Measurements from ENCODE around the gene ICE1. TPM values are rescaled to one million over a fixed set of nuclear protein-coding genes. Genes with fewer than 3 reads are reported as not detected.
A peak's percentile ranks its signal among the peaks of the same experiment; 100 is the strongest.

ICE1 gene
- total RNA-seq, 2 experiments from 2014 or later = 29.5 to 30.8 TPM

DNA sequence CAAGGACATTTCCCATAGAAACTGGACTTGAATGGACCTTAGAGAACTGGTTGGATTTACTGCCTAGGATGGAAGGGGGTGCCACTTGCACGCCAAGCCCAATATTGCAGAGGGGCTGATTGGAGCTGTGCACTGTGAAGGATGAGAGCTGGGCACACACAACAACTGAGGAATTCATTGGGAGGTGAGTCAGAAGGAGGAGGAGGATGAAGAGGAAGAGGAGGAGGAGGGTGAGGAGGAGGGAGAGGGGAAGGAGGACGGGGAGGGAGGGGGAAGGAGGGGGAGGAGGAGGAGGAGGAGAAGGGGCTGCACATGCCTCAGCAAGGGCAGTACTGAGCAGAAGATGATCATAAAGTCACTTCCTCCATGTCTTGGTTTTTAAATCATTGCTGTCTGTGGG lies 5.7 kb upstream of the ICE1 start:
- Mint-ChIP-seq H3K9me3 (no peaks in the 10 kb centered on the region), H3K27me3 (no peaks in the 10 kb centered on the region), H3K27ac (no peak overlapping the region), H3K4me3 (no peak overlapping the region), H3K36me3 (ENCODE audit: low read depth) (no peaks in the 10 kb centered on the region), H3K4me1 (peaks cover 17% of the 10 kb centered on the region)
- DNase-seq = no peak
- ChIA-PET POLR2A (no interaction called here), CTCF (interaction anchor here (1.3 kb wide), 1 partner anchor 51 kb away, joined by 3 read pairs; no protein-coding TSS in a partner anchor)

DNA sequence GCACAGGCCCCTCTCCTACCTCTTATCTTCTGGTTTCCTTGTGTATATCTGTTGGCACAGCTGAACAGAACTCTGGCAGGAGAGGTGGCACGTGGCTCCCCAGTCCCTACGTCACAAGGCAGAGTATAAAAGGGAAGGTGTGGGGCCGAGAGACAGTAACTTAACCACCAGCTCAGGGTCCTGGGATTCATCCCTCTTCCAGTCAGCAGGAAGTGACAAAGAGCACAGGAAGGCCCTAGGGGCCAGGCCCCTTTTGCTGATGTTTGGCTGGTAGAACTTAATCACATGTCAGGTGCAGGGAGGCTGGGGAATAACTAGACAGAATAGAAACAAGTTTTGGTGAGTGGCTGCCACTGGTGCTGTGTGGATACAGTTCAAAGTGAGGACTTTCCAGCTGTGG lies 4.5 kb upstream of the ICE1 start:
- no peak for DNase-seq
- Mint-ChIP-seq H3K27ac (no peak overlapping the region), H3K4me3 (no peak overlapping the region), H3K9me3 (no peaks in the 10 kb centered on the region), H3K36me3 (ENCODE audit: low read depth) (no peaks in the 10 kb centered on the region), H3K4me1 (peaks cover 19% of the 10 kb centered on the region), H3K27me3 (no peaks in the 10 kb centered on the region)
- ChIA-PET POLR2A (no interaction called here), CTCF (interaction anchor here (1.3 kb wide), 1 partner anchor 50 kb away, joined by 3 read pairs; no protein-coding TSS in a partner anchor)

DNA sequence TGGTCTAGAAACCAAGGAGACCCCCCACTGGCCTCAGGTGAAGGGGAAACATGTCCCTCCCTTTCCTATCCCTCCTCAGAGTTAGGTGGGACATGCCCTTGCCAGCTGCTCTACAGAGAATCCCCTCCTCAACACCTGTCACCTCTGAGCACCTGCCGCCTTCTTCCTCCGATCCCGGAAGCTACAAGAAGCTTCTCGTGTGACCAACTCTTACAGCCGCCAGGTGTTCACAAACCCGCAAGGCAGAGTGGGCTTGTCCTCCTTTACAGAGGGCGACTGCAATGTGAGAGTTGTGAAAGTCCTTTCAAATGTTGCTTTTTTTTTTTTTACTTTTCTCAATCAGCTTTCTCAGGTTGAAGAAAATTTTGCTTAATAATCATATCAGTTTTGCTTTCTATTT lies 3.7 kb upstream of the ICE1 start:
- Mint-ChIP-seq H3K9me3 (no peaks in the 10 kb centered on the region), H3K4me1 (peaks cover 19% of the 10 kb centered on the region), H3K36me3 (ENCODE audit: low read depth) (no peaks in the 10 kb centered on the region), H3K27ac (no peak overlapping the region), H3K27me3 (no peaks in the 10 kb centered on the region), H3K4me3 (no peak overlapping the region)
- no peak for DNase-seq
- CTCF ChIA-PET = interaction anchor here (0.6 kb wide), 2 partner anchors 73 to 1016 kb away, joined by 3 to 4 read pairs; no protein-coding TSS in a partner anchor
- POLR2A ChIA-PET = no interaction called here

DNA sequence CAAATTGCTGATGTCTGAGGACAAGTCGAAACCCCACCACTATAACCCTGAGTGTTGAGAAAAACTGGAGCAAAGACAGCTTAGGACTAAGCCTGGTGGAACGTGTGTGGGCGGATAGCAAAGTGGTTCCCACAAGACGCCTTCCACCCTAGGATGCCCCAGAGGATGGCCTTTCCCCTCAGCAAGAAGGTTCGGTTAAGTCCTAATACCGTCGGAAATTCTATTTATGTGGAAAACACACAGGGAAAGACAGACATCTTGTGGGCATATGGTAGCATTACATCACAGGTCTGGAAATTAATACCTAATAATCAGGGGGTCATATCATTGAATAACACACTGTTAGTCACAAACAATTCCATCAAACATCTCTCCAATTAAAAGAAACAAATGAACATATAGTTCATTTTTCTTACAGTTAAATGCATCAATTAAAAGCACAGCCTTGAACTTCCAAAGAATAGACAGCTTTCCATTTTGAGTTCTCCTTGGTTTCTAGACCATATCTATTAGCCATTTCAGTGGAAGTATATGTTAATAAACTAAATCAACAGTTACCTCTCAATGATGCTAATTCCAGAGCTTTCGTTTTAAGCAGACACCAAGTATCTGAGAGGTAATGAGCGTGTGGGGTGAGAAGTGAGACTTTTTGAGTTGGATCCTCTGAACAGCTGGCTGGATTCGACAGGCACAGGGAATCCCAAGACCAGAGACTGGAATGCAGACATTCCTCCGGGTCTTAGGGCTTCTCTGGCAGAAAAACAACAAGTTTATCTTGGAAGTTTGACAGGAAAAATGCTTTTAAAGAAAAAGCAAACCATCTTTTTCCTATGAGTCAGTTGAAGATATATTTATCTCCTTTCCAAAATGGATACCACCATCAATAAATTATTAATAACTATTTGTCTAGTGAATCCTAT lies 2.9 kb upstream of the ICE1 start:
- no peaks in the 10 kb centered on the region for H3K9me3 Mint-ChIP-seq
- DNase-seq = no peak
- no peaks in the 10 kb centered on the region for H3K27me3 Mint-ChIP-seq
- CTCF ChIA-PET = no interaction called here
- H3K4me1 Mint-ChIP-seq = peaks cover 19% of the 10 kb centered on the region
- H3K4me3 Mint-ChIP-seq = no peak overlapping the region
- no peaks in the 10 kb centered on the region for H3K36me3 Mint-ChIP-seq (ENCODE audit: low read depth)
- no peak overlapping the region for H3K27ac Mint-ChIP-seq
- POLR2A ChIA-PET = no interaction called here

DNA sequence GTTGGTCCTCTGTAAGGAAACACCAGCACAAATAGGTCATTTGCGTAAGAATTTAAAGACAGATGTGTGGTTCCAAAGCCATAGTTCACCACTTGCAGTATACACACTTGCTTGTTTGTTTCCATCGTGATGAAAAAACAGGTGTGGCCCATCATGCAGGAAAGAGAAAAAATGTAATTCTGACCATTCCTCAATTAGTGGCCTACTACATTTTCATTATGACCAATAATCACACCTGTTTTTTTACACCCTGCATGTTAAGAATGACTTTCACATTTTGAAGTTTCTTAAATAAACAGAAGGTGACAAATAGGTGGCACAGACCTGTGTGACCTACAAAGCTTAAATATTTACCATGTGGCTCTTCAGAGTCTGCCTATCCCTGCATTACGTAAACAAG lies 2.2 kb upstream of the ICE1 start:
- Mint-ChIP-seq H3K4me1 (peaks cover 19% of the 10 kb centered on the region), H3K9me3 (no peaks in the 10 kb centered on the region), H3K4me3 (no peak overlapping the region), H3K27ac (no peak overlapping the region), H3K36me3 (ENCODE audit: low read depth) (no peaks in the 10 kb centered on the region), H3K27me3 (no peaks in the 10 kb centered on the region)
- CTCF ChIA-PET = no interaction called here
- POLR2A ChIA-PET = no interaction called here
- DNase-seq = no peak

DNA sequence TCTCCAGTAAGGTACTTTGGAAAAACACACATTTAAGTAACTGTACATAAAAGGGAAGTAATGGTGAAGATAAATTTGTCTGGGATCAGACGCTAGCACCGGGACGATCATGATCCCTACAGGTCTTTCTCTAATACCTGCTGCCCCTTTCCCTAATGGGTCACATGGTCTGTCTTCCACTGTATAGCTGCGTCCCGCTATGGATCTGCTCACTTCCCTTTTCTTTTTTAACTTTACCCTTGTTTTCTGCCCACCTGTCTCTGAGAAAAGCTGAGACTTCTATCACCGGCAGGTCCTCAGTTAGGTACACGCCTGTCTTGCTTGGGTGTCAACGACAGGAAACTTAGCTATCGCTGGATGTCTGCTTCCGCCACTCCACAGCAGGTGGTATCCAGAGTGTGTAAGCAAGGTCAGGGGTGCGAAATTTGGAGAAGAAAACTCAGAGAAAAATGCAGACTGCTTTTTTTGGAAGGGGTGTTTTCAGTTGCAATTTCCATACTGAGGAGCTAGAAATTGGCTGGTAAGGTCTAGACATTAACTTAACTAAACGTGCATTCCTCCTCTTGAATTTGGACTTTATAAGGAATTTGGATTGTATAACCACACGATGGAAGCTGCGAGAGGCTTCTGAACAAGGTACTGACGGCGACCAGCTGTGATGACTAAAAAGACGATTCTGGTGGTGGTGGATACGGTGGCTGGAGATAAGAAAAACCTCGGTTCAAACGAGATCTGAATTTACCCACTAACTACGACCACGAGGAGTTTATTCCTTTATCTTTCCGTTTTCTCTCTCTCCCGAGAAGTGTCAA lies 1.1 kb upstream of the ICE1 start:
- Mint-ChIP-seq H3K9me3 (no peaks in the 10 kb centered on the region), H3K36me3 (ENCODE audit: low read depth) (no peaks in the 10 kb centered on the region), H3K27ac (peak overlapping the region; percentile 97), H3K4me1 (peaks cover 19% of the 10 kb centered on the region), H3K4me3 (peak overlapping the region; percentile 88), H3K27me3 (no peaks in the 10 kb centered on the region)
- DNase-seq = peak; percentile 36
- ChIA-PET POLR2A (interaction anchor here (0.5 to 0.7 kb wide), 4 partner anchors 12 to 941 kb away, joined by 3 to 5 read pairs (median 4); no protein-coding TSS in a partner anchor), CTCF (interaction anchor here (1.3 kb wide), 1 partner anchor 22 kb away, joined by 3 read pairs; no protein-coding TSS in a partner anchor)

DNA sequence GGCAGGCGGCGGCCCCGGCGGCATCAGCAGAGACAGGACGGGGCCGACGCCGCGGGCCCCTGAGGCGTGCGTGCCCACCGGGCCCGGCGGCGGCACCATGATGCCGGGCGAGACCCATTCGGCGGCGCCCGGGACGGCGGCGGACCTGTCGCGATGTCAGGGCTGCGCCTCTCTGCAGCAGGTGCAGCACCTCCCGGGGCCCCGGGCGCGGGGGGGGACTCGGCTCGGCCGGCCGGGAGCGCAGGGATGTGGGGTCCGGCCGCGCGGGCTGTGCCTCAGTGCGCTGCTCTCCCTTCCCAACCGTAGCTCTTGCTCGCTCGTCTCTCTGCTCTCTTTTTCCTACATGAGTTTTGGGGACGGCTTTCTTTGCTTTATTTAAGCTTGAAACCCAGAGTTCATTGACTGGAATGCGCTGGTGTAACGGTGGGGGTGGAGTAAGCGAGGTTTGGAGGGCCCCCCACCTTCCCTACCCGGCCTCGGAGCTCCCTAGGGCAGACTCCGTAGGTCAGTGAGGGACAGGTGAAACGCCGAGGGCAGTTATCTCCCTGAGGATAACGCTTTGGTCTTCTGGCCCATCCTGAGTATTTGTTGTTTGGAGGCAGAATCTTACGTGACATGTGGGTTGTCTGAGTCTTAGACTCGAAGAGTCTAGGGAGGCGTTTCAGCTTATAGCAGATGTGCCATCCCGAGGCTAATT lies 490 bp downstream of the ICE1 start:
- peak overlapping the region; percentile 88 for H3K4me3 Mint-ChIP-seq
- no peaks in the 10 kb centered on the region for H3K9me3 Mint-ChIP-seq
- peaks cover 3% of the 10 kb centered on the region for H3K36me3 Mint-ChIP-seq (ENCODE audit: low read depth)
- POLR2A ChIA-PET = interaction anchor here (0.8 kb wide), 1 partner anchor 14 kb away, joined by 4 read pairs; no protein-coding TSS in a partner anchor
- CTCF ChIA-PET = no interaction called here
- H3K4me1 Mint-ChIP-seq = peaks cover 22% of the 10 kb centered on the region
- no peaks in the 10 kb centered on the region for H3K27me3 Mint-ChIP-seq
- H3K27ac Mint-ChIP-seq = peak overlapping the region; percentile 97
- DNase-seq = no peak

DNA sequence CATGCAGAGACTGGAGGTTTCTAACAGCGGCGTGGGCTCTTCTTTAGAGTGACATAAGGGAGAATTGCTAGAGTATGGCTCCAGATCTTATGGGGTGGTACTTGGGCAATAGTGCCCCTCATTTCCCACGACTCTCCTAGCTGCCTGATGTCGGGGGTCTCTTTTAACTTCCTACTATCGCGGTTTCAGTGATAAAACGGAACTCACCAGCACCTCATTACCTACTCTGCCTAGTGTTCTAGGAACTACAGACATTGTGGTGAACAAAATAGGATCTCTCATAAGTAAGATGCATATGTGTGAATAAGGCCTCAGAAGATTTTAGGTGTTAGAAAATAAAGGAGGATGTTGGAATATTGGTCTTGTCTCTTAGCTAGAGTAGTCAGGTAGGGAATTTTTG lies 1.1 kb downstream of the ICE1 start:
- Mint-ChIP-seq H3K27ac (no peak overlapping the region), H3K4me3 (no peak overlapping the region), H3K9me3 (no peaks in the 10 kb centered on the region), H3K27me3 (no peaks in the 10 kb centered on the region), H3K4me1 (peaks cover 22% of the 10 kb centered on the region), H3K36me3 (ENCODE audit: low read depth) (peaks cover 3% of the 10 kb centered on the region)
- POLR2A ChIA-PET = no interaction called here
- CTCF ChIA-PET = no interaction called here
- no peak for DNase-seq

DNA sequence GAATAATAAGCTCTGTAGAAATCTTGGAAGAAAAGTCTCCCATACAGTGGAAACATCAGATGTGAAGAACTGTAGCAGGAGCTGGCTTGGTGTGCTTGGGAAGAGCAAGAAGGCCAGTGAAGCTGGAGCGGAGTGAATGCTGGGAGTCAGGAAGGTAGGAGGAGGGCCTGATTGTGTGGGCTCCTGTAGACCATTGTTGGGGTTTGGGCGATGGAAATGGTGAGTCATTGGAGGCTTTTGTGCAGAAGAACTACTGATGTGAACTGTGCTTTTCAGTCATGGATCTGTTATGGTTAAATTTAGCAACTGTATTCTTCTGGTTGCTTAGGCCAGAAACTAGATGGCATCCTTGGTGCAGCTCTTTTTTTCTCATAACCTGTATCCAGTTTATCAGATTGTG lies 2.3 kb downstream of the ICE1 start:
- H3K27ac Mint-ChIP-seq = no peak overlapping the region
- H3K36me3 Mint-ChIP-seq (ENCODE audit: low read depth) = peaks cover 3% of the 10 kb centered on the region
- H3K27me3 Mint-ChIP-seq = no peaks in the 10 kb centered on the region
- no peak for DNase-seq
- H3K4me3 Mint-ChIP-seq = no peak overlapping the region
- H3K9me3 Mint-ChIP-seq = no peaks in the 10 kb centered on the region
- H3K4me1 Mint-ChIP-seq = peaks cover 20% of the 10 kb centered on the region
- ChIA-PET CTCF (no interaction called here), POLR2A (no interaction called here)

DNA sequence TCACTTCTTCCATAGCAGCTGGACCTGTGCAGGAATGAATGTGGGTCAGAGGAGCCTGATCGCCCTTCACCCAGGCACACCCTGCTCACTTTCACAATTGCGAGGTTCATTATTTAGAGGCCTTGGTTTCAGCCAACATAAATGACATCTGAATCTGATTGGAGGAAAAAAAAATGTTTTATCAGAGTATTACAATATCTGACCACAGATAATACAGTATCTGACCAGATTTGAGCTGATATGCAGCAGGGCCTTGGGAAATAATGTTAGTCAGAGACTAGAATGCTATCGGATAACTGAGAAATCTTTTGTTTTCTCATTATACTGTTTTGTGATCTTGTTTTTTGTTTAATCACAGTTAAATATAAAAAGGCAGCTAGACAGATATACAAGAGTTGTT lies 7.7 kb downstream of the ICE1 start:
- Mint-ChIP-seq H3K27ac (no peak overlapping the region), H3K4me3 (no peak overlapping the region), H3K27me3 (no peaks in the 10 kb centered on the region), H3K36me3 (ENCODE audit: low read depth) (peaks cover 3% of the 10 kb centered on the region), H3K9me3 (no peaks in the 10 kb centered on the region), H3K4me1 (peaks cover 29% of the 10 kb centered on the region)
- DNase-seq = no peak
- CTCF ChIA-PET = interaction anchor here (0.7 kb wide), 1 partner anchor 10 kb away, joined by 3 read pairs; no protein-coding TSS in a partner anchor
- POLR2A ChIA-PET = no interaction called here

DNA sequence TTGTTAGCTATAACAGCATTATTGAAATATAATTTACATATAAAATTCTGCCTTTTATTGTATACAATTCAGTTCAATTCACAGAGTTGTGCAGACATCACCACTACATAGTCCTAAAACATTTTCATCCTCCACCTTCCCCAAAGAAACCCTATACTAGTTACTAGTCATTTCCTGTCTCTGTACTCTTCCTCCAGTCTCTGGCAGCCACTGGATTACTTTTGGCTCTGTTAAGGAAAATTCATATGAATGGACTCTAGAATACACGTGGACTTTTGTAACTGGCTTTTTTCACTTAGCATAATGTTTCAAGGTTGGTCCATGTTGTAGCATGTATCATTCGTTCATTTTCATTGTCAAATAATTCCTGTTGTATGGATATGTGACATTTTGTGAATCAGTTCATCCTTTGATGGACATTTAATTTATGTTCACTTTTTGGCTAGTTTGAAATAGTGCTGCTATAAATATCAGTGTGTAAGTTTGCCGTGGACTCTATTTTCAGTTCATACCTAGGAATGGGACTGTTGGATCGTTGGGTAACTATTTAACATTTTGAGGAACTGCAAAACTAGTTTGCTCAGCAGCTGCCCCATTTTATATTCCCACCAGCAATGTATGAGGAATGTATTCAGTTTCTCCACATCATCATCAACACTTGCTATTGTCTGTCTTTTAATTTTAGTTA lies 9.7 kb downstream of the ICE1 start:
- DNase-seq = no peak
- H3K4me1 Mint-ChIP-seq = peaks cover 33% of the 10 kb centered on the region
- no peaks in the 10 kb centered on the region for H3K27me3 Mint-ChIP-seq
- H3K27ac Mint-ChIP-seq = no peak overlapping the region
- H3K36me3 Mint-ChIP-seq (ENCODE audit: low read depth) = peaks cover 3% of the 10 kb centered on the region
- no peak overlapping the region for H3K4me3 Mint-ChIP-seq
- ChIA-PET CTCF (no interaction called here), POLR2A (no interaction called here)
- no peaks in the 10 kb centered on the region for H3K9me3 Mint-ChIP-seq

DNA sequence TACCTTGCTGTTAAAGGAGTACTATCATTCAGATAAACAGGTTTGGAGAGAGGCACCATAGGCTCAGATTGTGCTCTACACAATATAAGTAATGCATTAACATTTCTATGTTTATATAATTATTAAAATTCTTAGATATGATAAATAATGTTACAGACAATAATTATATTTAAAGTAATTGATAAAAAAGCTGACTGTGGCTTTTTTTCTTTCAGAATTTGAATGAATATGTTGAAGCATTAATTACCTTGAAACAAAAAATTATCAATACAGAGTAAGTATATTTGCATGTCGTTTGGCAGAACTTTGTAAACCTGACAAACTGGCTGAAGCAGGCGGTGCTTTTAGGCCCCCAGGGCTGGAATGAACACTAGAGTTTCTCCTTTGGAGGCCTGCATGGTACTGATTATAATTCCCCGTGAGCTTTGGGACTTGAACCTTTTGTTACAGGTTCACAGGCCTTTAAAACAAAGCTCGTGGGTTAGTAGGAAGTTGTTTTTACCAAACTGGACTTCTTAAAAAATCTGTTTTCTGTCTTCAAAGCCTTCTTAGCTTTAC lies 13.8 kb downstream of the ICE1 start:
- H3K4me1 Mint-ChIP-seq = peaks cover 29% of the 10 kb centered on the region
- no peak for DNase-seq
- ChIA-PET POLR2A (no interaction called here), CTCF (no interaction called here)
- no peaks in the 10 kb centered on the region for H3K9me3 Mint-ChIP-seq
- H3K4me3 Mint-ChIP-seq = no peak overlapping the region
- no peak overlapping the region for H3K27ac Mint-ChIP-seq
- no peaks in the 10 kb centered on the region for H3K27me3 Mint-ChIP-seq
- H3K36me3 Mint-ChIP-seq (ENCODE audit: low read depth) = peaks cover 8% of the 10 kb centered on the region

Data from activated CD4-positive, alpha-beta T cell treated with anti-CD3 and anti-CD28 coated beads, Interleukin-2, amount 10 ng/mL, durations not matched to agents 7 days and 5 days (primary cell).